ENCODE measurements around the gene REXO1.

REXO1 gene

GRCh38 chr19:1832046-1832663 is 16.1 kb downstream of the REXO1 start:
- TF ChIP-seq CTCF (IDR thresholded peaks at IDR 0.05; ENCODE audit: low read depth, low read length): no peak
- DNase-seq (ENCODE audit: low read depth, low spot score): no peak
- in situ Hi-C loops (cut with HindIII; ENCODE audit: low sequenced_read_pairs): no loop called here
- H3K4me3 ChIP-seq (ENCODE audit: low read depth, low read length): no peak overlapping the region

- in situ Hi-C loops (cut with HindIII; ENCODE audit: low sequenced_read_pairs): no loop called here
- DNase-seq (ENCODE audit: low read depth, low spot score): no peak
- no peak overlapping the region for H3K4me3 ChIP-seq (ENCODE audit: low read depth, low read length)
- TF ChIP-seq CTCF (IDR thresholded peaks at IDR 0.05; ENCODE audit: low read depth, low read length): no peak
Measured at GRCh38 chr19:1830978-1831377, 17.3 kb downstream of the REXO1 start.

GRCh38 chr19:1830568-1830967 is 17.7 kb downstream of the REXO1 start:
- TF ChIP-seq CTCF (IDR thresholded peaks at IDR 0.05; ENCODE audit: low read depth, low read length): no peak
- in situ Hi-C loops (cut with HindIII; ENCODE audit: low sequenced_read_pairs): no loop called here
- H3K4me3 ChIP-seq (ENCODE audit: low read depth, low read length): no peak overlapping the region
- DNase-seq (ENCODE audit: low read depth, low spot score): no peak

GRCh38 chr19:1829958-1830357 is 18.3 kb downstream of the REXO1 start:
- DNase-seq (ENCODE audit: low read depth, low spot score): no peak
- in situ Hi-C loops (cut with HindIII; ENCODE audit: low sequenced_read_pairs): no loop called here
- H3K4me3 ChIP-seq (ENCODE audit: low read depth, low read length): no peak overlapping the region
- TF ChIP-seq CTCF (IDR thresholded peaks at IDR 0.05; ENCODE audit: low read depth, low read length): no peak

- no peak overlapping the region for H3K4me3 ChIP-seq (ENCODE audit: low read depth, low read length)
- in situ Hi-C loops (cut with HindIII; ENCODE audit: low sequenced_read_pairs): no loop called here
- TF ChIP-seq CTCF (IDR thresholded peaks at IDR 0.05; ENCODE audit: low read depth, low read length): no peak
- no peak for DNase-seq (ENCODE audit: low read depth, low spot score)
Measured at GRCh38 chr19:1828279-1829238, 19.7 kb downstream of the REXO1 start.

GRCh38 chr19:1827566-1828278 is 20.6 kb downstream of the REXO1 start:
- H3K4me3 ChIP-seq (ENCODE audit: low read depth, low read length): no peak overlapping the region
- TF ChIP-seq CTCF (IDR thresholded peaks at IDR 0.05; ENCODE audit: low read depth, low read length): no peak
- no peak for DNase-seq (ENCODE audit: low read depth, low spot score)
- in situ Hi-C loops (cut with HindIII; ENCODE audit: low sequenced_read_pairs): no loop called here
